ENCODE measurements around the gene PARD6A.

DNA sequence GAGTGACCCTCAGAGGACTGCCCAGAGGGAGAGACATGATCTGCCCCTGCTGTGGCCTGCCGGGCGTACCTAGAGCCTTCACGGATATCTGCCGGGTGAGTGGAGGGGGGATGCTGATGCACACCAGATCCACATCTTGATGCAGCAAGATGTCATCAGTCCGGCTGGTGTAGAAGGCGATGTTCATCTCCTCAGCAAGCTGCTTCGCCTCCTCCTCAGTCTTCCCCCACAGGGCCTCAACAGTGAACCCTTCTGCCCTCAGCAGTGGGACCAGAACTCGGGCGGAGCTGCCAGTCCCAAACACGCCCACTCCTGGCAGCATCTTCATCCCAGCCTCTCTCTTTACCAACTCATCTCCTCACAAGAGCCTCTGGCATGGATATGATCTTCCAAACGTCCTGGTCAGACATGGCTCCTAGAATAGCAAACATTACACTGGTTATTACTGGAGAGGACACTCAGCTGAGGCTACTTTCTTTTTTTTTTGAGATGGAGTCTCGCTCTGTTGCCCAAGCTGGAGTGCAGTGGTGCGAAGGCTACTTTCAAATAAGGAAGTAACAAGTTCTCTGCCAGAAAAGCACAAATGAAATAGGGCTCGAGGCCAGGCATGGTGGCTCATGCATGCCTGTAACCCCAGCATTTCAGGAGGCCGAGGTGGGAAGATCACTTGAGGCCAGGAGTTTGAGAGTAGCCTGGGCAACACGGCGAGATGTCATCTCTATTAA, 24.8 kb downstream of the PARD6A start:
- TF ChIP-seq CTCF (IDR thresholded peaks at IDR 0.05) (no peak), POLR2A (IDR thresholded peaks at IDR 0.05) (no peak)
